IMR-90 (cell line): Measurements from ENCODE around the gene LRPAP1. TPM values are rescaled to one million over a fixed set of nuclear protein-coding genes. Genes with fewer than 3 reads are reported as not detected.
"Not testable (repeated sequence)": the region's sequence is repeated elsewhere in the genome, so short reads cannot be mapped to it uniquely, and the experiment has no call there.

Source experiments
- ATAC-seq: fragments of 200-7000 bp; cut with Tn5 transposase; 2 replicates; pipeline ENCODE4 v1.9.1; 2020; ENCODE audit warnings: low read depth, mild to moderate bottlenecking, moderate library complexity
- BruUV-seq: library from RNA; stranded (reverse); fragments of 400-500 nt; replicated peaks from 2 replicates; lab custom pipeline; 2021; lab: Mats Ljungman, UMichigan
- CTCF ChIA-PET: fragments of 300-600 bp; formaldehyde crosslinking; extraction: SDS; loops from one replicate; lab custom pipeline; 2021; ENCODE audit warnings: antibody characterized with exemption; lab: Yijun Ruan, JAX
- POLR2A ChIA-PET: fragments of 300-600 bp; sonication (Branson Sonifier 250); formaldehyde crosslinking; loops from one replicate; lab custom pipeline; 2022; ENCODE audit warnings: antibody characterized with exemption; ENCODE audit not compliant: unreplicated experiment; lab: Charles Lee
- DNase-seq: peaks from one replicate; pipeline ENCODE4 v3.0.0; 2013
- H2AFZ ChIP-seq: replicated peaks from 2 replicates; pipeline ENCODE3; 2013; ENCODE audit warnings: low read length, mild to moderate bottlenecking; ENCODE audit not compliant: poor library complexity
- H2AK5ac ChIP-seq: 2 replicates; pipeline ENCODE4 v1.6.1; 2013; ENCODE audit warnings: low read depth, low read length, inconsistent platforms
- H2AK9ac ChIP-seq: replicated peaks from 2 replicates; pipeline ENCODE3; 2013; ENCODE audit warnings: mild to moderate bottlenecking, low read depth, low read length, moderate library complexity; ENCODE audit not compliant: poor library complexity
- H2BK120ac ChIP-seq: 2 replicates; pipeline ENCODE4 v1.6.1; 2013; ENCODE audit warnings: low read depth, low read length, inconsistent platforms
- H2BK15ac ChIP-seq: 3 replicates; pipeline ENCODE4 v1.6.1; 2013; ENCODE audit warnings: low read depth, low read length, inconsistent platforms
- H2BK20ac ChIP-seq: 2 replicates; pipeline ENCODE4 v1.6.1; 2013; ENCODE audit warnings: low read depth, mild to moderate bottlenecking, inconsistent platforms, low read length, moderate library complexity
- H2BK5ac ChIP-seq: 2 replicates; pipeline ENCODE4 v1.6.1; 2013; ENCODE audit warnings: mild to moderate bottlenecking, low read depth, low read length, inconsistent platforms; ENCODE audit not compliant: poor library complexity, severe bottlenecking
- H3K14ac ChIP-seq: replicated peaks from 2 replicates; pipeline ENCODE4 v1.6.1; 2013; ENCODE audit warnings: low read depth, low read length, inconsistent platforms
- H3K18ac ChIP-seq: 2 replicates; pipeline ENCODE4 v1.6.1; 2013; ENCODE audit warnings: low read depth, low read length, control low read depth
- H3K23ac ChIP-seq: 2 replicates; pipeline ENCODE4 v1.6.1; 2013; ENCODE audit warnings: low read depth, low read length, inconsistent platforms
- H3K27ac ChIP-seq: 2 replicates; pipeline ENCODE4 v1.5.1; 2013; ENCODE audit warnings: mild to moderate bottlenecking, control low read depth, low read length; ENCODE audit not compliant: insufficient read depth
- H3K27me3 ChIP-seq: 2 replicates; pipeline ENCODE4 v1.6.1; 2013; ENCODE audit warnings: low read length; ENCODE audit not compliant: control insufficient read depth, insufficient read depth
- H3K36me3 ChIP-seq: 2 replicates; pipeline ENCODE4 v1.6.1; 2013; ENCODE audit warnings: low read length, mixed read lengths; ENCODE audit not compliant: control insufficient read depth, insufficient read depth
- H3K4ac ChIP-seq: 2 replicates; pipeline ENCODE4 v1.6.1; 2013; ENCODE audit warnings: low read depth, low read length, inconsistent platforms
- H3K4me1 ChIP-seq: 2 replicates; pipeline ENCODE4 v1.6.1; 2013; ENCODE audit warnings: low read length, mixed read lengths; ENCODE audit not compliant: control insufficient read depth, insufficient read depth
- H3K4me2 ChIP-seq: 2 replicates; pipeline ENCODE4 v1.6.1; 2013; ENCODE audit warnings: low read depth, mild to moderate bottlenecking, control low read depth, low read length, moderate library complexity
- H3K4me3 ChIP-seq: 2 replicates; pipeline ENCODE4 v1.5.1; 2013; ENCODE audit warnings: low read depth, mild to moderate bottlenecking, control low read depth, low read length, moderate library complexity; ENCODE audit not compliant: insufficient read depth
- H3K56ac ChIP-seq: 2 replicates; pipeline ENCODE4 v1.6.1; 2013; ENCODE audit warnings: low read length, inconsistent platforms; ENCODE audit not compliant: insufficient read depth; ENCODE audit errors: extremely low read depth
- H3K79me1 ChIP-seq, 2 experiments: 2 replicates each; pipeline ENCODE4 v1.6.1; 2013; ENCODE audit warnings: low read length in 2 of 2, inconsistent platforms in 1 of 2, low read depth in 1 of 2
- H3K9ac ChIP-seq: 2 replicates; pipeline ENCODE4 v1.6.1; 2013; ENCODE audit warnings: low read depth, low read length, control low read depth
- H3K9me1 ChIP-seq: 2 replicates; pipeline ENCODE4 v1.6.1; 2013; ENCODE audit warnings: low read length, inconsistent platforms; ENCODE audit not compliant: insufficient read depth
- H3K9me3 ChIP-seq: 2 replicates; pipeline ENCODE4 v1.6.1; 2013; ENCODE audit warnings: low read length; ENCODE audit not compliant: control insufficient read depth, insufficient read depth
- H4K20me1 ChIP-seq: 2 replicates; pipeline ENCODE4 v1.6.1; 2013; ENCODE audit warnings: low read length, inconsistent platforms; ENCODE audit not compliant: insufficient read depth
- H4K5ac ChIP-seq: 2 replicates; pipeline ENCODE4 v1.6.1; 2013; ENCODE audit warnings: mild to moderate bottlenecking, low read depth, low read length, control low read depth
- H4K8ac ChIP-seq, 2 experiments: 2 replicates each; pipeline ENCODE4 v1.6.1; 2013; ENCODE audit warnings: low read depth in 2 of 2, low read length in 2 of 2, control low read depth in 1 of 2, inconsistent platforms in 1 of 2
- H4K91ac ChIP-seq: 2 replicates; pipeline ENCODE4 v1.6.1; 2013; ENCODE audit warnings: low read depth, low read length, inconsistent platforms; ENCODE audit not compliant: insufficient read depth
- WGBS, 2 experiments: methylation state at CpG; one replicate each; pipeline versions ENCODE4 v1.1.5 to v1.1.7; 2013; ENCODE audit warnings: missing lambda C conversion rate in 2 of 2; ENCODE audit not compliant: insufficient read length in 1 of 2; ENCODE audit errors: extremely low coverage in 2 of 2; 5-methylcytosine and 5-hydroxymethylcytosine counted together
- dilution Hi-C: fragments of 300-500 bp; cut with HindIII; formaldehyde crosslinking; loops from one replicate; pipeline ENCODE4 v1.14.3; 2018; ENCODE audit warnings: low sequenced_read_pairs; ENCODE audit not compliant: unreplicated experiment
- in situ Hi-C: fragments of 300-500 bp; cut with MboI; formaldehyde crosslinking; loops from 3 replicates; pipeline ENCODE4 v1.14.3; 2019; ENCODE audit warnings: low sequenced_read_pairs, inconsistent platforms, mixed read lengths
- intact Hi-C: fragments of 100-400 bp; cut with micrococcal nuclease; formaldehyde crosslinking; loops from 2 replicates; pipeline ENCODE4 v1.10.0; 2022
- polyA plus RNA-seq, 3 experiments: library from polyadenylated mRNA; depleted of rRNA; stranded (reverse); fragments of >200 nt; gene quantifications; 2 replicates each; pipeline ENCODE4 v1.2.3, GENCODE V29; 2012; ENCODE audit warnings: low replicate concordance in 1 of 3
- total RNA-seq: library from RNA; depleted of rRNA; stranded (reverse); fragments of >200 nt; gene quantifications from 2 replicates; pipeline ENCODE4 v1.2.3, GENCODE V29; 2012

The LRPAP1 gene
- total and polyA plus RNA-seq, 2 of the 4 experiments (the other 2 are of a cell fraction): 135 to 175 TPM

- H3K36me3 ChIP-seq, H2AFZ ChIP-seq, H3K9ac ChIP-seq, H2AK5ac ChIP-seq, H3K4me1 ChIP-seq, H3K23ac ChIP-seq, dilution Hi-C loops, H2BK5ac ChIP-seq, H3K4ac ChIP-seq, ATAC-seq, H4K91ac ChIP-seq, H3K79me1 ChIP-seq, H2BK20ac ChIP-seq, H3K18ac ChIP-seq, H3K27me3 ChIP-seq, H3K4me3 ChIP-seq, H3K56ac ChIP-seq, H3K9me1 ChIP-seq, POLR2A ChIA-PET, H4K8ac ChIP-seq, H2BK120ac ChIP-seq, H3K27ac ChIP-seq, DNase-seq, H3K9me3 ChIP-seq, H2BK15ac ChIP-seq, H4K5ac ChIP-seq, H2AK9ac ChIP-seq, CTCF ChIA-PET, H4K20me1 ChIP-seq, in situ Hi-C loops, H3K4me2 ChIP-seq, H3K14ac ChIP-seq, intact Hi-C loops, BruUV-seq: not testable (repeated sequence)
- 50% methylated on average over 2 of the region's 11 CpGs; no CpG with 5 or more reads in 1 of the 2 experiments for WGBS, 2 experiments
These were observed 45.1 kb upstream of the LRPAP1 start for GRCh38 chr4:3577208-3577892.

GRCh38 chr4:3576533-3577207 is 44.4 kb upstream of the LRPAP1 start:
- not testable (repeated sequence) for H3K9me3 ChIP-seq, H3K9ac ChIP-seq

More at GRCh38 chr4:3576533-3577207, 44.4 kb upstream of the LRPAP1 start:
- POLR2A ChIA-PET, DNase-seq, ATAC-seq, H3K4me1 ChIP-seq, H2AFZ ChIP-seq, H2BK15ac ChIP-seq, H3K27ac ChIP-seq, H3K4me2 ChIP-seq, H3K4me3 ChIP-seq, H3K9me1 ChIP-seq, H4K5ac ChIP-seq, H3K79me1 ChIP-seq, H4K20me1 ChIP-seq, BruUV-seq, H2BK5ac ChIP-seq, H4K91ac ChIP-seq, H3K4ac ChIP-seq, H3K18ac ChIP-seq, H3K27me3 ChIP-seq, H2AK9ac ChIP-seq, H2AK5ac ChIP-seq, in situ Hi-C loops, H2BK120ac ChIP-seq, H4K8ac ChIP-seq, H3K14ac ChIP-seq, H3K36me3 ChIP-seq, intact Hi-C loops, H2BK20ac ChIP-seq, H3K56ac ChIP-seq, CTCF ChIA-PET, H3K23ac ChIP-seq, dilution Hi-C loops: not testable (repeated sequence)
- 27% methylated on average over 5 of the region's 21 CpGs; no CpG with 5 or more reads in 1 of the 2 experiments for WGBS, 2 experiments
